ENCODE measurements around the gene RHO.

Gene RHO

GRCh38 chr3:129558772-129559564 is 30.5 kb downstream of the RHO start:
- no peaks in the 10 kb centered on the region for H3K27me3 ChIP-seq (ENCODE audit: insufficient read depth, low read depth)
- no peak overlapping the region for H2AFZ ChIP-seq (ENCODE audit: low read depth)
- H3K4me2 ChIP-seq, result no peak overlapping the region
- H3K27ac ChIP-seq, result no peak overlapping the region
- TF ChIP-seq CTCF (conservative IDR thresholded peaks at IDR 0.05; ENCODE audit: low read depth, low read length), result no peak
- no peak overlapping the region for H3K4me3 ChIP-seq (IDR thresholded peaks at IDR 0.05; ENCODE audit: insufficient read depth, low read depth, low read length)
- no peaks in the 10 kb centered on the region for H3K79me2 ChIP-seq (ENCODE audit: insufficient read depth, low read depth)
- no peak overlapping the region for H3K9ac ChIP-seq
- peaks cover 6% of the 10 kb centered on the region for H3K4me1 ChIP-seq (ENCODE audit: low read depth, poor library complexity, severe bottlenecking)
- no peaks in the 10 kb centered on the region for H4K20me1 ChIP-seq (ENCODE audit: insufficient read depth)
- H3K36me3 ChIP-seq (ENCODE audit: insufficient read depth), result no peaks in the 10 kb centered on the region

- Histone ChIP-seq H3K27ac (no peak overlapping the region), H2AFZ (ENCODE audit: low read depth) (no peak overlapping the region), H3K79me2 (ENCODE audit: insufficient read depth, low read depth) (no peaks in the 10 kb centered on the region), H3K4me2 (no peak overlapping the region), H3K4me1 (ENCODE audit: low read depth, poor library complexity, severe bottlenecking) (peaks cover 6% of the 10 kb centered on the region), H3K9ac (no peak overlapping the region), H3K36me3 (ENCODE audit: insufficient read depth) (no peaks in the 10 kb centered on the region), H3K27me3 (ENCODE audit: insufficient read depth, low read depth) (no peaks in the 10 kb centered on the region), H4K20me1 (ENCODE audit: insufficient read depth) (no peaks in the 10 kb centered on the region), H3K4me3 (IDR thresholded peaks at IDR 0.05; ENCODE audit: insufficient read depth, low read depth, low read length) (no peak overlapping the region)
- TF ChIP-seq CTCF (conservative IDR thresholded peaks at IDR 0.05; ENCODE audit: low read depth, low read length), result no peak
Measured at GRCh38 chr3:129559565-129560079, 31.2 kb downstream of the RHO start.

GRCh38 chr3:129560269-129560787 is 31.9 kb downstream of the RHO start:
- no peaks in the 10 kb centered on the region for H3K79me2 ChIP-seq (ENCODE audit: insufficient read depth, low read depth)
- H4K20me1 ChIP-seq (ENCODE audit: insufficient read depth), result no peaks in the 10 kb centered on the region
- H3K4me1 ChIP-seq (ENCODE audit: low read depth, poor library complexity, severe bottlenecking), result peaks cover 6% of the 10 kb centered on the region
- no peak overlapping the region for H3K9ac ChIP-seq
- no peaks in the 10 kb centered on the region for H3K36me3 ChIP-seq (ENCODE audit: insufficient read depth)
- H3K4me3 ChIP-seq (IDR thresholded peaks at IDR 0.05; ENCODE audit: insufficient read depth, low read depth, low read length), result no peak overlapping the region
- no peak overlapping the region for H3K27ac ChIP-seq
- no peaks in the 10 kb centered on the region for H3K27me3 ChIP-seq (ENCODE audit: insufficient read depth, low read depth)
- H3K4me2 ChIP-seq, result no peak overlapping the region
- TF ChIP-seq CTCF (conservative IDR thresholded peaks at IDR 0.05; ENCODE audit: low read depth, low read length), result no peak
- no peak overlapping the region for H2AFZ ChIP-seq (ENCODE audit: low read depth)

GRCh38 chr3:129560911-129561594 is 32.6 kb downstream of the RHO start:
- peaks cover 6% of the 10 kb centered on the region for H3K4me1 ChIP-seq (ENCODE audit: low read depth, poor library complexity, severe bottlenecking)
- no peak overlapping the region for H3K27ac ChIP-seq
- no peak overlapping the region for H3K4me2 ChIP-seq
- no peaks in the 10 kb centered on the region for H3K36me3 ChIP-seq (ENCODE audit: insufficient read depth)
- H2AFZ ChIP-seq (ENCODE audit: low read depth), result no peak overlapping the region
- no peaks in the 10 kb centered on the region for H3K27me3 ChIP-seq (ENCODE audit: insufficient read depth, low read depth)
- no peak overlapping the region for H3K9ac ChIP-seq
- H4K20me1 ChIP-seq (ENCODE audit: insufficient read depth), result no peaks in the 10 kb centered on the region
- H3K4me3 ChIP-seq (IDR thresholded peaks at IDR 0.05; ENCODE audit: insufficient read depth, low read depth, low read length), result no peak overlapping the region
- no peak for TF ChIP-seq CTCF (conservative IDR thresholded peaks at IDR 0.05; ENCODE audit: low read depth, low read length)
- H3K79me2 ChIP-seq (ENCODE audit: insufficient read depth, low read depth), result no peaks in the 10 kb centered on the region

All from KMS-11 (cell line).